Memory B cell (primary cell): ENCODE data around the gene MTR.

Experiments
- ATAC-seq: fragments of 150-1000 bp; cut with Tn5 transposase; 2 replicates; pipeline ENCODE4 v1.10.0; 2021; ENCODE audit warnings: low read depth, mild to moderate bottlenecking, moderate library complexity
- DNase-seq, 2 donors: peaks; one replicate each; pipeline ENCODE4 v3.0.0; 2022; ENCODE audit warnings: low spot score in 2 of 2
- H3K27ac Mint-ChIP-seq: one replicate; pipeline ENCODE4 v1.8.0; 2022; ENCODE audit warnings: mild to moderate bottlenecking, moderate library complexity, mixed read lengths
- H3K27me3 Mint-ChIP-seq: one replicate; pipeline ENCODE4 v1.8.0; 2022; ENCODE audit warnings: mixed read lengths
- H3K36me3 Mint-ChIP-seq: one replicate; pipeline ENCODE4 v1.8.0; 2022; ENCODE audit warnings: mild to moderate bottlenecking, mixed read lengths
- H3K4me1 Mint-ChIP-seq: one replicate; pipeline ENCODE4 v1.8.0; 2022; ENCODE audit warnings: mixed read lengths
- H3K4me3 Mint-ChIP-seq: one replicate; pipeline ENCODE4 v1.8.0; 2022; ENCODE audit warnings: mild to moderate bottlenecking, moderate library complexity, mixed read lengths
- H3K9me3 Mint-ChIP-seq: one replicate; pipeline ENCODE4 v1.8.0; 2022; ENCODE audit warnings: mixed read lengths

MTR gene

DNA sequence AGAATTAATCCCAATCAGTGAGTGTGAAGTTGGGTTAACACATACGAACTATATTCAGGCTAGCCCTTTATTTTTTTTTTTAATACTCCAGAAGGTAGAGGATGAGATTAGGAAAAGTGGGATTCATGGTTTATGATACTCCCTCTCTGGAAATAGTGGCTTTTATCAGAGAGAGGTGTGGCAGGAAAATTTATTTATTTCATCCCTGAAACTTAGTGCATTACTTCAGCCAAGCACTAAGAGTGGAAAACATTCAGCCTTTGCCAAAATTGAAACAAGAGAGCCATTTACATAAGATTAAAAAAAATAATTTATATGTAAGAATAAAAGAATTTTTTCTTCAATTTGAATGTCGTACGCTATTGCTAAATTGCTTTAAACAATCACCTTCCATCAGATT lies 35.0 kb downstream of the MTR start:
- no peak overlapping the region for H3K4me3 Mint-ChIP-seq
- H3K4me1 Mint-ChIP-seq: no peaks in the 10 kb centered on the region
- H3K27me3 Mint-ChIP-seq: no peaks in the 10 kb centered on the region
- peaks cover 42% of the 10 kb centered on the region for H3K36me3 Mint-ChIP-seq
- no peak for ATAC-seq
- no peaks in the 10 kb centered on the region for H3K9me3 Mint-ChIP-seq
- H3K27ac Mint-ChIP-seq: no peak overlapping the region
- no peak for DNase-seq

DNA sequence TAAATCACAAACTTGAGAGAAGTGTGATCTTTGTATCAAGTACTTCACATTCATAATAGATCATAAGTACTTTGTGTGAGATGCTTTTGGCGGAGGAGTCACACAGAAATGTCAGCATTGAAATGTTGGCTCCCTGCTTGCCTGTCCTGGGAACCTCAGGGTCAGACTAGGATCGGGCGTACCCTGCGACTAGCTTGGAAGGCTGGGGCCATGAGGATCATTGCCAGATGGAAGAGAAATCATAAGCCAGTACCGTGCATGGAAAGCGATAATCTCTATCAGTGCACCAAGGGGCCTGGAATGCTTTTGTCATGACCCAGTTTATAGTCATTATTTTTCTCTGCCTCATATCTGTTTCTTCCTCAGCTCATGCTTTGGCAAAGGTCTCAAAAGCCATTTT lies 35.5 kb downstream of the MTR start:
- Mint-ChIP-seq H3K27me3 (no peaks in the 10 kb centered on the region), H3K9me3 (no peaks in the 10 kb centered on the region), H3K36me3 (peaks cover 45% of the 10 kb centered on the region), H3K27ac (no peak overlapping the region), H3K4me1 (no peaks in the 10 kb centered on the region), H3K4me3 (no peak overlapping the region)
- DNase-seq: no peak
- no peak for ATAC-seq

DNA sequence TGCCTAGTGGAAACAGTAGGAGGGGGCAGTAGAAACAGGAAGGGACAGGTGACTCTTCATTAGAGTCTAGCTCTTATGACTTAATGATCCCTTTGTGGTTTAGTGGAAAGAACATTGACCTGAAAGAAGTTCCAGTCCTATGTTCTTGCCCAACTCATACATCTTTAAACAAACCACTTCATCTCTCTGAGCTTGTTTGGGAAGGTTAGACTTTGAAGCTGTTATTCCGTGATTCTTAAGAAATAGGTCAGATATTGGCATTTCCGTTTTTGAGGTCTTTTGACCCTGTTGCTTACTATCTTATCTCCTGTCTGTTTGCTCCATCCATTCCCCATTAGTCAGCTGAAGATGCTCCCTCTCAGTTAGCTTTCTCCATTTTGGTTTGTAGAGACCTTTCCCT lies 38.5 kb downstream of the MTR start:
- Mint-ChIP-seq H3K27ac (no peak overlapping the region), H3K27me3 (no peaks in the 10 kb centered on the region), H3K4me1 (no peaks in the 10 kb centered on the region), H3K9me3 (no peaks in the 10 kb centered on the region), H3K36me3 (peaks cover 41% of the 10 kb centered on the region), H3K4me3 (no peak overlapping the region)
- ATAC-seq (no peak), DNase-seq (no peak)

DNA sequence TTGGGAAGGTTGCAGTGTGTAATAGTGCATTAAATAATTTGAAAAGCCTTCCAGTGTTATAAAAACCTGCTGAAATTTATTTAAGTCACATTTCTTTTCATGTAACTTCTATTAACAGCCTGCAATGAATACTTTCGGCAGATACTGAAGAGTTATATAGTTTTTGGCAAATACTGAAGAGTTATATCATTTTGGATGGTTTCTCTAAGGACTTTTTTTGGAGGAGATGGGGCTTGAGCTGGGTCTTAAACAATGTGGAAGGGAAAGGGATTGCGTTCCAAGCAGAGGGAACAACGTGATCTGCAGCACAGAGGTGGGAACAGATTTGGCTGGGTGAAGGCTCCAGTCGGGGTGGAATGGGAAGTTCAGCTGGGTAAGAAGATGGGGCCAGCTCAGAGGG lies 39.8 kb downstream of the MTR start:
- Mint-ChIP-seq H3K9me3 (no peaks in the 10 kb centered on the region), H3K36me3 (peaks cover 41% of the 10 kb centered on the region), H3K27ac (no peak overlapping the region), H3K4me3 (no peak overlapping the region), H3K27me3 (no peaks in the 10 kb centered on the region), H3K4me1 (no peaks in the 10 kb centered on the region)
- ATAC-seq (no peak), DNase-seq (no peak)

DNA sequence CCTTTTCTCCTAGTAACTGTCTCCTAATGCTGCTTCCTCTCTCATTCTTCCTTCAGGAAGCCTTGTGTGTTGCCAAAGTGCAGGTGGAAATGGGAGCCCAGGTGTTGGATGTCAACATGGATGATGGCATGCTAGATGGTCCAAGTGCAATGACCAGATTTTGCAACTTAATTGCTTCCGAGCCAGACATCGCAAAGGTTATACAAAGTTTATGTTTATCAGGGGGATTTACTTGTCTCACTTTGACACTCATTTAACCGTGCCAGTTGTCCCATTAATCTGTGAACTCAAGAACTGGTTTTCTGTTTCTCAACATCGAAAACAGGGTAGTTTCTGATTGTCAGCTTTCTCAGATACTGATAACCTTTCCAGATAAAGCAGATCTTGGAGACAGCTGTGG lies 40.4 kb downstream of the MTR start:
- H3K27ac Mint-ChIP-seq: no peak overlapping the region
- peaks cover 42% of the 10 kb centered on the region for H3K36me3 Mint-ChIP-seq
- H3K4me3 Mint-ChIP-seq: no peak overlapping the region

DNA sequence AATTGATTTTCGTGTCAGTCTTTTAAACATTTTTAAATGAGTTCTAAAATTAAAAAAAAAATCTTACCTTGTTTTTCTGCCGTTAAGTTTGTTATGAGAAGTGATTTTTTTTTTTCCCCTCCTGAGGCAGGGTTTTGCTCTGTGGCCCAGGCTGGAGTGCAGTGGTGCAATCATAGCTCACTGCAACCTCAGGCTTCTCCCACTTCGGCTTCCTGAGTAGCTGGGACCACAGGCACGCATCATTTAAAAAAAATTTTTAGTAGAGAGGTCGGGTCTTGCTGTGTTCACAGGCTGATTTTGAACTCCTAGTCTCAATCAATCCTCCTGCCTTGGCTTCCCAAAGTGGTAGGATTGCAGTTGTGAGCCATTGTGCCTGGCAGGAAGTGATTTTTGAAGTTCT lies 41.1 kb downstream of the MTR start:
- Mint-ChIP-seq H3K4me1 (no peaks in the 10 kb centered on the region), H3K9me3 (no peaks in the 10 kb centered on the region), H3K27ac (no peak overlapping the region), H3K36me3 (peaks cover 44% of the 10 kb centered on the region), H3K4me3 (no peak overlapping the region), H3K27me3 (no peaks in the 10 kb centered on the region)
- ATAC-seq (no peak), DNase-seq (no peak)

More for the DNA sequence above, 40.4 kb downstream of the MTR start:
- Mint-ChIP-seq H3K27me3 (no peaks in the 10 kb centered on the region), H3K9me3 (no peaks in the 10 kb centered on the region), H3K4me1 (no peaks in the 10 kb centered on the region)
- ATAC-seq (no peak), DNase-seq (no peak)

DNA sequence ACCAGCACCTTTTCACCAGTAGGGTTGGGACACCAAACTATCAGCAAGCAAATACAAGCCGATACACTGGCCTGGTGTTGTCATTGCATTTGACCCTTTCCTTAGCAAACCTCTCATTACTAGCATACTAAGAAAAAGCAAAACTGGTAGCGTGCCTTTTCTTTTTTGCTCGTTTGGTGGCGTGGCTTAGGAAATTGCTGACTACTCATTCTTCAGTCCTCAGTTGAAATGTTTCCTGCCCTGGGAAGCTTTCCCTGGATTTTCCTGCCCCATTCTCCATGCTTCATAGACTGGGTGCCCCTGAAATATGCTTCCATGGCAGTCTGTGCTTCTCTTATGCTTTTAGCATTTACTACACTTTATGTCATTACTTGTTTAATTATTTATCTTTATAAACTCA lies 42.0 kb downstream of the MTR start:
- H3K4me1 Mint-ChIP-seq: no peaks in the 10 kb centered on the region
- H3K27ac Mint-ChIP-seq: no peak overlapping the region
- H3K27me3 Mint-ChIP-seq: no peaks in the 10 kb centered on the region
- no peak for ATAC-seq
- H3K36me3 Mint-ChIP-seq: peaks cover 40% of the 10 kb centered on the region
- H3K4me3 Mint-ChIP-seq: no peak overlapping the region
- no peaks in the 10 kb centered on the region for H3K9me3 Mint-ChIP-seq
- DNase-seq: no peak

DNA sequence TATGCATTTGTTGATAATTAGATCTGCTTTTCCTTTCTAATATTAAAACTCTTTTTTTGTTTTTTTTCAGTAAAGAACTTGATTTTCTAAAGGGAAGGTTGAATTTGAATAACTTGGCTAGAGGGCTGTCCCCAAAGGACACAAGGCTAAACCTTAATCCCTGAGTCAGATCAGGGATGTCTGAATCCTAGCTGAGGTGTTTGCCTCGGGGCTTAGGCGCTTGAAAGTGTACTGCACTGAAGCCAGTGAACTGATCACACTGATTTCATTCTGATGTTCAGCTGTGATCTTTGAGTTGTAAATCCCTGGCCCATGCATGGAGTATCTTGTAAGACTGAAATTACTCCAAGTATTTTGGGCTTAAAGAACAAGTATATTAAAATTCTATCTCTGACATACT lies 42.8 kb downstream of the MTR start:
- ATAC-seq: no peak
- Mint-ChIP-seq H3K27ac (no peak overlapping the region), H3K4me3 (no peak overlapping the region), H3K4me1 (no peaks in the 10 kb centered on the region), H3K9me3 (no peaks in the 10 kb centered on the region), H3K36me3 (peaks cover 39% of the 10 kb centered on the region), H3K27me3 (no peaks in the 10 kb centered on the region)
- no peak for DNase-seq

DNA sequence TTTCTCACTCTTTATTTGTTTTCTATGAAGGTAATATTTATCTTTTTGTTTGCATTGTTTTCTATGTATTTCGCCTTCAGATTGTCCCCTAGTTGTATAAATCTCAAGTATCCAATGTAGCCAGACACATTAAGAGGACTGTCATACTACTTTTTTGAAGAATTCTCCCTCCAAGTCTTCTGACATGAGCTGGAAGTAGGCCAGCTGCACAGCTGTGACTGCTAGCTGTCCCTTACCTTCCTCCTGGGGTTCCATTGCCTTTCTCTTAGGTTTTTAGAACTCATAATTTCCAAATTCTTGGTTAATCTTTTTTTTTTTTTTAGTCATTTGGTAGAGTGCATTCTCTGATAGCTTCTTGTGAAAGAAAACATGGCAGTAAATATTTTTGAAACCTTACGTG lies 46.2 kb downstream of the MTR start:
- no peak overlapping the region for H3K27ac Mint-ChIP-seq
- no peaks in the 10 kb centered on the region for H3K9me3 Mint-ChIP-seq
- DNase-seq: no peak
- H3K27me3 Mint-ChIP-seq: no peaks in the 10 kb centered on the region
- no peak for ATAC-seq
- peaks cover 26% of the 10 kb centered on the region for H3K36me3 Mint-ChIP-seq
- no peak overlapping the region for H3K4me3 Mint-ChIP-seq
- no peaks in the 10 kb centered on the region for H3K4me1 Mint-ChIP-seq

DNA sequence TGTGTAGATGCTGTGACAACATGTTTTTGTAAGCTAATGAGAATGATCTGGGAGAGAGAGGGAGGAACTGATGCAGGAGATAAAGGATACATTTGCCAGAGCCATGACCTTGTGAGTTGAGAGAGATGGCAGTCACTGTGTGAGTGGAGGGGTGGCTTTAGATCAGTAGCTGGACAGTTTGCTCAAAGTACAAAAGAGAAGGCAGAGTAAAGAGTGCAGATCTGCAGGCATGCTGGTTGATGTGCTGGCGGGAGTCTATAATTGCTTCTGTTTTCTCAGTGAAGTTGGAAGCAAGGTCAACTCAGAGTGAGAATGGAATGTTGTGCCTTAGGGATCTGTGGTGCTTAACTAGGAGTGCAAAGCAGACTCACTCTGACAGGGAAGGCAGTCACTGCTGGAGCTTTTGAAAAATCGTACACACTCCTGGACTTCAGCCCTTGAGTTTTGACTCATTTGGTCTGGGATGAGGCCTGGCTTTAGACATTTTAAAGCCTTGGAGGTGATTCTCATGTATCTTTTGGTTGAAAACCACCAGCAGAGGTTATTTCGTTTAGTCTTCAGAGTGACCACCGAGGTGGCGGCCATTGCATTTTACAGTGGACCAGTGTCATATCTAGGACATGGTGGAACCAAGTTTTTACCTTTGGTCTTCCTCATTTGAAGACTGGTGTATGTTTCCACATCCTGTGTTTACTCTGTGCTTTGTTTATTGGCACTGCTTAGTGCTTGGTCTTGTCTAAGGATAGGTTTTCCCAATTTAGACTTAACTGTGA lies 49.6 kb downstream of the MTR start:
- no peak overlapping the region for H3K27ac Mint-ChIP-seq
- H3K9me3 Mint-ChIP-seq: no peaks in the 10 kb centered on the region
- H3K4me3 Mint-ChIP-seq: no peak overlapping the region
- H3K27me3 Mint-ChIP-seq: no peaks in the 10 kb centered on the region
- ATAC-seq: no peak
- no peak for DNase-seq
- no peaks in the 10 kb centered on the region for H3K4me1 Mint-ChIP-seq
- peaks cover 33% of the 10 kb centered on the region for H3K36me3 Mint-ChIP-seq

DNA sequence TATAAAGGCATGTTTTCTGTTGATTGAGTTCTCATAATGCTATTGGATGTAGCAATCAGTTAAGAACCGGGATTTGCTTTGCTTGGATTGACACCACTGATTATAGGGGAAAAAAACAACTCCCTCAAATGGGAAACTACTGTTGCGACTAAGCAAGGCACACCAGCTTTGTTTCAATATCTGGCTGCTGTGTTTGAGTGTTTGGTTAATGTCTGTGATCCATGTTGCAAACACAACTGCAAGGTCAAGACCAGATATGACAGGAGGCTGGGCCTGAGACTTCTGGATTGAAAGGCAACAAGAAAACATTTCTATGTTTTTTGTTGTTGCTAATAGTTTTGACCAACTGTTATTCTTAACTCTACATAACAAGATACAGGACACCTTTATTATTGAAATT lies 50.7 kb downstream of the MTR start:
- Mint-ChIP-seq H3K27ac (no peak overlapping the region), H3K4me1 (no peaks in the 10 kb centered on the region), H3K36me3 (peaks cover 33% of the 10 kb centered on the region), H3K4me3 (no peak overlapping the region), H3K27me3 (no peaks in the 10 kb centered on the region), H3K9me3 (no peaks in the 10 kb centered on the region)
- DNase-seq (no peak), ATAC-seq (no peak)

DNA sequence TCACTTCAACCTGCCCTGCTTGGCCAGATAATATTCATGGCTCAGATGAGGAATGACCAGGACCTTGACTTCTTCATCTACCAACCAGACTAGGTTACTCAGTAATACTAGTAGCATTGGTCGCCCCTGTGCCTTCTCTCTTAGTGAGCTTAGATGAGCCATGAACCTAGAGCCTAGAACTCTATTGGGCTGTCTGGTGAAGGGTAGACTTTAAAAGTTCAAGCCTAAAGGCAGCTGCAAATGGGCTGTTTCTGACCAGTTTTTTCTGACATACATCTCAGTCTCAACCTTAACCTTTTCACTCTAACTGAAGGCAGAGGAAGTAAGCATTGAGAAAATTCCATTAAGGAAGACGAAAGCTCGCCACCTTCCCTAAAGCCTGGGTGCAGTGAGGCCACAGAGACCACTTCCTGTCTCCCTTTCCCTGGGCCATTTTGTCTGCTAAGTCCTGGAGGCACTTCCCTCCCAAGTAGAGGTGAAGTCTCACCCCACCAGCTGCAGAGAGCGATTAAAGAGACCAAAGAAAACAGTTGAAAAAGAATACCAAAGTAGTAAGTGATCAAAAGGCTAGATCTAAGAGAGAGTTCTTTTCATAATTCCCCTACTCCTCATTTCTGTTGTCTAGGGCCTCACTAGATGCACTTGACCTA lies 53.3 kb downstream of the MTR start:
- Mint-ChIP-seq H3K27ac (no peak overlapping the region), H3K4me1 (no peaks in the 10 kb centered on the region), H3K9me3 (no peaks in the 10 kb centered on the region), H3K36me3 (peaks cover 42% of the 10 kb centered on the region), H3K4me3 (no peak overlapping the region), H3K27me3 (no peaks in the 10 kb centered on the region)
- ATAC-seq (no peak), DNase-seq (no peak)

DNA sequence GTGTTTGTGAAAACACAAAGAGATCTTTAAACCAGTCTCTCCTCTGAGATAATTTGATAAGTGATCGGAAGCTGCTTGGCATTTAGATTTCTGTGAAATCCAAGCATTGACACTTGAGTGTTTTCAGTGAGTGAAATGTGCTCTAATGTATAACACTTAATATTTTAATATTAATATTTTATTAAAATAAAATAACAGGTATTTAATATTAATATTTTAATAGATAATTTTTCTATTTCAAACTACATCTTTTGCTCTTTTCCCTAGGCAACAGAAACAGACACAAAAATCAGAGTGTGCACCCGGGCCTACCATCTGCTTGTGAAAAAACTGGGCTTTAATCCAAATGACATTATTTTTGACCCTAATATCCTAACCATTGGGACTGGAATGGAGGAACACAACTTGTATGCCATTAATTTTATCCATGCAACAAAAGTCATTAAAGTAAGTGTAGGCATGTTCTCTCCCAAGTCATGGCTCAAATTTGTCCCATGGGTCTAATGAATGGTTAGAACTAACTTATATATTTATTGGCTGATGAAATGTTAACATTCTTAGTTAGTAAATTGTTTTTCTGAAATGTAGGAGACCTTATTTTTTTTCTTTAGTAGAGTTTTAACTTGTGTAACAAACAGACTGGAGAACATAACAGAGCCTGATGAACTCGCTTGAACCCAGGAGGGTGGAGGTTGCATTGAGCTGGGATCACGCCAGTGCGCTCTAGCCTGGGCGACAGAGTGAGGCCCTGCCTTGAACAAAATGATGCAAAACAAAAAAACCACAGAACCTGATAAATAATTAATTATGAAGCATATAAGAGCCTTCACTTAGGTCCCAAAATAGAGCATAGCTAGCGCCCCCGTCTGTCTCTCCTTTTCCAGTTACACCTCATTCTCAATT lies 55.2 kb downstream of the MTR start:
- Mint-ChIP-seq H3K27me3 (no peaks in the 10 kb centered on the region), H3K27ac (no peak overlapping the region), H3K4me1 (no peaks in the 10 kb centered on the region), H3K4me3 (no peak overlapping the region), H3K36me3 (peaks cover 57% of the 10 kb centered on the region), H3K9me3 (no peaks in the 10 kb centered on the region)
- ATAC-seq (no peak), DNase-seq (no peak)

DNA sequence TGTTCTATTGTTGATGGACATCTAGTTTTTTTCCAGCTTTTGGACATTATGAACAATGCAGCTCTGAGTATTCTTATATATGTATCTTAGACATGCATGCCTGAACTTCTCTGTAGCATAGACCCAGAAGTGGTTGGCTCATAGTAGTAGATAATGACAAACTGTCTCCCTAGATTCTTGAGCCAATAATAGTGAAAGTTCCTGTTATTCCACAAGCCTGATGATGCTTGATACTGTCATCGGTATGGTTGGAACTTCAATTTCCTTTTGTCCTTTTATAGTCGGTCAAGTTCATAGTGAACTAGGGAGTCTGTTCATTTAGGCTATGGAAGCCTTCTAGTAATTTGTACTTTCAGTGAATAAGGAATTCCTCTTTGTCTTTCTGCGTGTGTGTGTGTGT lies 56.8 kb downstream of the MTR start:
- no peaks in the 10 kb centered on the region for H3K9me3 Mint-ChIP-seq
- H3K36me3 Mint-ChIP-seq: peaks cover 67% of the 10 kb centered on the region
- ATAC-seq (no peak), DNase-seq (no peak)
- no peak overlapping the region for H3K4me3 Mint-ChIP-seq
- H3K4me1 Mint-ChIP-seq: no peaks in the 10 kb centered on the region
- H3K27ac Mint-ChIP-seq: no peak overlapping the region
- H3K27me3 Mint-ChIP-seq: no peaks in the 10 kb centered on the region
